ENCODE measurements around the gene TBL3.

- TF ChIP-seq CTCF (IDR thresholded peaks at IDR 0.05; ENCODE audit: low read length) (no peak), EZH2 (optimal IDR thresholded peaks at IDR 0.05; ENCODE audit: low read depth, low read length) (no peak), EZH2phosphoT487 (IDR thresholded peaks at IDR 0.05; ENCODE audit: low read length) (no peak)
These were observed 17.6 kb downstream of the TBL3 start, which contains the start of gene SYNGR3 for GRCh38 chr16:1989209-1990100.

Data from MM.1S (cell line).